GM10266 (cell line): ENCODE results near the gene RASL12.

ENCODE experiments used
- DNase-seq: peaks from one replicate; pipeline ENCODE4 v3.0.0; 2012; ENCODE audit errors: extremely low spot score
- CTCF ChIP-seq: IDR thresholded peaks from 2 replicates; pipeline ENCODE4 v1.5.1; 2012; ENCODE audit warnings: mild to moderate bottlenecking, low read depth; ENCODE audit not compliant: control insufficient read depth, insufficient read depth; ENCODE audit errors: missing control alignments

RASL12 gene

GRCh38 chr15:65056868-65057548 lies 10.8 kb downstream of the RASL12 start:
- DNase-seq, result no peak
- TF ChIP-seq CTCF, result no peak

GRCh38 chr15:65056106-65056505 lies 11.7 kb downstream of the RASL12 start:
- no peak for DNase-seq
- TF ChIP-seq CTCF, result no peak

GRCh38 chr15:65055201-65055870 lies 12.5 kb downstream of the RASL12 start:
- no peak for DNase-seq
- TF ChIP-seq CTCF, result no peak

- DNase-seq, result peak; percentile 73
- peak; percentile 85 for TF ChIP-seq CTCF
These were observed 13.2 kb downstream of the RASL12 start for GRCh38 chr15:65054333-65055200.

GRCh38 chr15:65052956-65053355 lies 14.8 kb downstream of the RASL12 start:
- no peak for DNase-seq
- TF ChIP-seq CTCF, result no peak

GRCh38 chr15:65051266-65051665 lies 16.5 kb downstream of the RASL12 start:
- no peak for DNase-seq
- TF ChIP-seq CTCF, result no peak
